OCI-M2 (cell line): ENCODE measurements around the gene NAT14.

ENCODE experiments used
- DNase-seq: peaks from one replicate; lab custom pipeline; 2025; ENCODE audit not compliant: unreplicated experiment; lab: John Stamatoyannopoulos, UW

The NAT14 gene

GRCh38 chr19:55467236-55468053 lies 17.5 kb upstream of the NAT14 start:
- peak; percentile 71 for DNase-seq

GRCh38 chr19:55468054-55468393 lies 17.0 kb upstream of the NAT14 start:
- no peak for DNase-seq

- DNase-seq = no peak
Observed at GRCh38 chr19:55471266-55471665, 13.7 kb upstream of the NAT14 start.

- no peak for DNase-seq
Observed at GRCh38 chr19:55472463-55472862, 12.5 kb upstream of the NAT14 start.

GRCh38 chr19:55473225-55474012 lies 11.6 kb upstream of the NAT14 start:
- DNase-seq = no peak

- no peak for DNase-seq
Observed at GRCh38 chr19:55474269-55475265, 10.4 kb upstream of the NAT14 start.

- peak; percentile 72 for DNase-seq
Observed at GRCh38 chr19:55476100-55476775, 8.8 kb upstream of the NAT14 start, which contains the start of gene ZNF628. Gene ZNF628, plus strand, starts transcription at chr19:55476617. Its CDS starts 3,294 bp downstream, at chr19:55479911.

GRCh38 chr19:55477905-55478304 lies 7.1 kb upstream of the NAT14 start:
- no peak for DNase-seq

- DNase-seq = no peak
Observed at GRCh38 chr19:55478364-55478763, 6.6 kb upstream of the NAT14 start.

GRCh38 chr19:55479045-55479444 lies 5.9 kb upstream of the NAT14 start:
- DNase-seq = no peak

GRCh38 chr19:55479451-55480230 lies 5.3 kb upstream of the NAT14 start:
- no peak for DNase-seq

GRCh38 chr19:55481148-55481793 lies 3.7 kb upstream of the NAT14 start:
- no peak for DNase-seq

GRCh38 chr19:55481794-55482155 lies 3.2 kb upstream of the NAT14 start:
- DNase-seq = no peak

- no peak for DNase-seq
Observed at GRCh38 chr19:55482156-55482961, 2.6 kb upstream of the NAT14 start.

- no peak for DNase-seq
Observed at GRCh38 chr19:55482967-55483705, 1.9 kb upstream of the NAT14 start.

GRCh38 chr19:55483706-55484592 lies 1.0 kb upstream of the NAT14 start:
- no peak for DNase-seq
